ENCODE results near the gene MYL6B. TPM values are rescaled to one million over a fixed set of nuclear protein-coding genes. Genes with fewer than 3 reads are reported as not detected.

Gene MYL6B
- total RNA-seq, 3 donors from 2014 or later (not counting 1 experiment from before 2014, with no cell fraction given): 6.7 to 8.9 (median 7.4) TPM

DNA sequence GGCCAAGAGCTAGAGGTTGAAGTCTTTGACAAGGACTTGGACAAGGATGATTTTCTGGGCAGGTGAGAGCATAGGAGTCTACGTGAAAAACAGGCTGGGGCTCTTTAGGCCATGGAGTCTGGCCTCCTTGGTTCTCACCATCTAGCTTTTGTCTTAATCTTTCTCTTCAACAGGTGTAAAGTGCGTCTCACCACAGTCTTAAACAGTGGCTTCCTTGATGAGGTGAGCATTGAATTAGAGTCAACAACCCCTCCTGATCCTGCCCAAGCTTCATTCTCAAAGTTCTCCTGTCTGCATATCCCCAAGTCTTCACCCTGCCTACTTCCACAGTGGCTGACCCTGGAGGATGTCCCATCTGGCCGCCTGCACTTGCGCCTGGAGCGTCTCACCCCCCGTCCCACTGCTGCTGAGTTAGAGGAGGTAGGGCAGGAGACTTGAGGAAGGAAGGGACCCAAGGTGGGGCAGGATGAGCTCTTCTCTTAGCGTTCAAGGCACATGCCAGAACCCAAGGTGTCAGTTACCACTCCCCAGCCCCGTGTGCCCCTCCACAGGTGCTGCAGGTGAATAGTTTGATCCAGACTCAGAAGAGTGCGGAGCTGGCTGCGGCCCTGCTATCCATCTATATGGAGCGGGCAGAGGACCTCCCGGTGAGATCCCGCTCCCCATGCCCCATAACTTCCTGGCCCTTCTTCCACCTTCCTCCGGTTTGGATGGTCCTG is 14.4 kb upstream of the MYL6B start:
- Mint-ChIP-seq H3K9me3 (no peaks in the 10 kb centered on the region), H3K27ac (peak overlapping the region; percentile 22 to 72), H3K4me3 (no peak overlapping the region), H3K36me3 (peaks cover 35% of the 10 kb centered on the region), H3K27me3 (ENCODE audit: low read depth in 2 of 2) (no peaks in the 10 kb centered on the region), H3K4me1 (peaks cover 7 to 19% of the 10 kb centered on the region in 2 donors)
- TF ChIP-seq, protein P1, sequence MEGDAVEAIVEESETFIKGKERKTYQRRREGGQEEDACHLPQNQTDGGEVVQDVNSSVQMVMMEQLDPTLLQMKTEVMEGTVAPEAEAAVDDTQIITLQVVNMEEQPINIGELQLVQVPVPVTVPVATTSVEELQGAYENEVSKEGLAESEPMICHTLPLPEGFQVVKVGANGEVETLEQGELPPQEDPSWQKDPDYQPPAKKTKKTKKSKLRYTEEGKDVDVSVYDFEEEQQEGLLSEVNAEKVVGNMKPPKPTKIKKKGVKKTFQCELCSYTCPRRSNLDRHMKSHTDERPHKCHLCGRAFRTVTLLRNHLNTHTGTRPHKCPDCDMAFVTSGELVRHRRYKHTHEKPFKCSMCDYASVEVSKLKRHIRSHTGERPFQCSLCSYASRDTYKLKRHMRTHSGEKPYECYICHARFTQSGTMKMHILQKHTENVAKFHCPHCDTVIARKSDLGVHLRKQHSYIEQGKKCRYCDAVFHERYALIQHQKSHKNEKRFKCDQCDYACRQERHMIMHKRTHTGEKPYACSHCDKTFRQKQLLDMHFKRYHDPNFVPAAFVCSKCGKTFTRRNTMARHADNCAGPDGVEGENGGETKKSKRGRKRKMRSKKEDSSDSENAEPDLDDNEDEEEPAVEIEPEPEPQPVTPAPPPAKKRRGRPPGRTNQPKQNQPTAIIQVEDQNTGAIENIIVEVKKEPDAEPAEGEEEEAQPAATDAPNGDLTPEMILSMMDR (IDR thresholded peaks at IDR 0.05): no peak
- ATAC-seq: no peak
- peaks cover 87% of the 10 kb centered on the region for H3K36me3 ChIP-seq (ENCODE audit: control insufficient read depth, insufficient read depth, low read length)
- intact Hi-C loops (cut with micrococcal nuclease): no loop called here
- no peak overlapping the region for H3K27ac ChIP-seq (ENCODE audit: low read length)
- WGBS (ENCODE audit: insufficient coverage): 94% methylated on average over 12 of the region's 14 CpGs
- DNase-seq: peak in 1 of 2 donors; percentile 26
- no peak overlapping the region for H3K4me3 ChIP-seq (ENCODE audit: low read length)
- H3K9me3 ChIP-seq (ENCODE audit: control insufficient read depth, insufficient read depth, low read length): no peaks in the 10 kb centered on the region
- H3K27me3 ChIP-seq (ENCODE audit: control insufficient read depth, insufficient read depth, low read length): no peaks in the 10 kb centered on the region
- peaks cover 16% of the 10 kb centered on the region for H3K4me1 ChIP-seq (ENCODE audit: control insufficient read depth, insufficient read depth, low read length)

DNA sequence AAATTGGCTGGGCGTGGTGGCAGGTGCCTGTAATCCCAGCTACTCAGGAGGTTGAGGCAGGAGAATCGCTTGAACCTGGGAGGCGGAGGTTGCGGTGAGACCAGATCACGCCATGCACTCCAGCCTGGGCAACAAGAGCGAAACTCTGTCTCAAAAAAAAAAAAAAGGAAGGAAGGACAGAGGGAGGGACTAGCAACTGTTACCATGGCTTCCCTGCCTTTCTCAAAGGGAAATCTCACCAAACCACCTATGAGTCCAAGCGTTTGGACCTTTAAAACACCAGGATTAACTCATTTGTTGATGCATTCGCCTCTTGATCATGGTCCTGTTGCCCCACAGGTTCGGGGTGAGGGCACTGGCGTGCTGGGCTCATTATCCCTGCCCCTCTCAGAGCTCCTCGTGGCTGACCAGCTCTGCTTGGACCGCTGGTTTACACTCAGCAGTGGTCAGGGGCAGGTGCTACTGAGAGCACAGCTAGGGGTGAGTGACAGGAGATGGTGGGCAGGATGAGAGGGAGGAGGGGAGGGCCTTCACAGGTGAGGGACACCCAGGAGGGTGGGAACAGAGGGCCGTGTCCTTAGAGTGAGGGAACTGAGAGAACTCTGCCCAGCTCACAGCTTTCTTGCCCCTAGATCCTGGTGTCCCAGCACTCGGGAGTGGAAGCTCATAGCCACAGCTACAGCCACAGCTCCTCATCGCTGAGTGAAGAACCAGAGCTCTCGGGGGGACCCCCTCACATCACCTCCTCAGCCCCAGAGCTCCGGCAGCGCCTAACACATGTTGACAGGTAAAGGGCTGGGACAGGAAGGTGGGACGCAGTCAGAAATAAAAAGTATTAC is 10.2 kb upstream of the MYL6B start:
- TF ChIP-seq, protein P1 (IDR thresholded peaks at IDR 0.05): no peak
- H3K27ac Mint-ChIP-seq: peak overlapping the region; percentile 69 to 75
- intact Hi-C loops (cut with micrococcal nuclease): no loop called here
- Histone ChIP-seq H3K36me3 (ENCODE audit: control insufficient read depth, insufficient read depth, low read length) (peaks cover 74% of the 10 kb centered on the region), H3K9me3 (ENCODE audit: control insufficient read depth, insufficient read depth, low read length) (no peaks in the 10 kb centered on the region), H3K27ac (ENCODE audit: low read length) (no peak overlapping the region), H3K27me3 (ENCODE audit: control insufficient read depth, insufficient read depth, low read length) (no peaks in the 10 kb centered on the region), H3K4me1 (ENCODE audit: control insufficient read depth, insufficient read depth, low read length) (peaks cover 19% of the 10 kb centered on the region), H3K4me3 (ENCODE audit: low read length) (no peak overlapping the region)
- peaks cover 42% of the 10 kb centered on the region for H3K36me3 Mint-ChIP-seq
- 88% methylated on average over 19 of the region's 19 CpGs for WGBS (ENCODE audit: insufficient coverage)
- H3K4me3 Mint-ChIP-seq: no peak overlapping the region
- DNase-seq (no peak), ATAC-seq (no peak)
- H3K27me3 Mint-ChIP-seq (ENCODE audit: low read depth in 2 of 2): no peaks in the 10 kb centered on the region
- H3K4me1 Mint-ChIP-seq: peaks cover 7 to 16% of the 10 kb centered on the region in 2 donors
- no peaks in the 10 kb centered on the region for H3K9me3 Mint-ChIP-seq

DNA sequence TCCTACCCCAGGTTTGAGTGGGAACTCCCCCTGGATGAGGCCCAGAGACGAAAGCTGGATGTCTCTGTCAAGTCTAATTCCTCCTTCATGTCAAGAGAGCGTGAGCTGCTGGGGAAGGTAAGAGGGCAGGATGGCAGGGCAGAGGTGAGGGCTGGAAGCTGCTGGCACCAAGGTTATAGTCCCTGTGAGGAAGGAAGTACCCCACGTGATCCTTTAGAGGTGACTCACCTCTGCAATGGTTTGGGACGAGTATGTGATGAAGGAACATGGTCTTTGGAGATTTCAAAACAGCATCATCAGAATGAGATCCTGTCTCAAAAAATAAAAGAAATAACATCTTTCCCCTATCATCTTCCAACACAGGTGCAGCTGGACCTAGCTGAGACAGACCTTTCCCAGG is 9.2 kb upstream of the MYL6B start:
- no peak for ATAC-seq
- intact Hi-C loops (cut with micrococcal nuclease): no loop called here
- peaks cover 7 to 15% of the 10 kb centered on the region in 2 donors for H3K4me1 Mint-ChIP-seq
- H3K4me3 Mint-ChIP-seq: no peak overlapping the region
- peaks cover 41% of the 10 kb centered on the region for H3K36me3 Mint-ChIP-seq
- no peaks in the 10 kb centered on the region for H3K27me3 Mint-ChIP-seq (ENCODE audit: low read depth in 2 of 2)
- Histone ChIP-seq H3K4me3 (ENCODE audit: low read length) (no peak overlapping the region), H3K27ac (ENCODE audit: low read length) (no peak overlapping the region), H3K27me3 (ENCODE audit: control insufficient read depth, insufficient read depth, low read length) (no peaks in the 10 kb centered on the region), H3K4me1 (ENCODE audit: control insufficient read depth, insufficient read depth, low read length) (peaks cover 16% of the 10 kb centered on the region), H3K36me3 (ENCODE audit: control insufficient read depth, insufficient read depth, low read length) (peaks cover 64% of the 10 kb centered on the region), H3K9me3 (ENCODE audit: control insufficient read depth, insufficient read depth, low read length) (no peaks in the 10 kb centered on the region)
- peak in 1 of 2 donors; percentile 27 for DNase-seq
- no peaks in the 10 kb centered on the region for H3K9me3 Mint-ChIP-seq
- TF ChIP-seq, protein P1 (IDR thresholded peaks at IDR 0.05): no peak
- H3K27ac Mint-ChIP-seq: peak overlapping the region; percentile 48 to 75
- 54% methylated on average over 4 of the region's 4 CpGs for WGBS (ENCODE audit: insufficient coverage)
